GM12872 (cell line): ENCODE results near the gene CKAP4.

Experiments used
- CTCF ChIP-seq: IDR thresholded peaks from 3 replicates; pipeline ENCODE4 v1.5.1; 2011; ENCODE audit warnings: low read depth, mild to moderate bottlenecking, low read length, moderate library complexity; ENCODE audit not compliant: insufficient read depth

CKAP4 gene

GRCh38 chr12:106211973-106212372 lies 35.8 kb downstream of the CKAP4 start:
- TF ChIP-seq CTCF: no peak

DNA sequence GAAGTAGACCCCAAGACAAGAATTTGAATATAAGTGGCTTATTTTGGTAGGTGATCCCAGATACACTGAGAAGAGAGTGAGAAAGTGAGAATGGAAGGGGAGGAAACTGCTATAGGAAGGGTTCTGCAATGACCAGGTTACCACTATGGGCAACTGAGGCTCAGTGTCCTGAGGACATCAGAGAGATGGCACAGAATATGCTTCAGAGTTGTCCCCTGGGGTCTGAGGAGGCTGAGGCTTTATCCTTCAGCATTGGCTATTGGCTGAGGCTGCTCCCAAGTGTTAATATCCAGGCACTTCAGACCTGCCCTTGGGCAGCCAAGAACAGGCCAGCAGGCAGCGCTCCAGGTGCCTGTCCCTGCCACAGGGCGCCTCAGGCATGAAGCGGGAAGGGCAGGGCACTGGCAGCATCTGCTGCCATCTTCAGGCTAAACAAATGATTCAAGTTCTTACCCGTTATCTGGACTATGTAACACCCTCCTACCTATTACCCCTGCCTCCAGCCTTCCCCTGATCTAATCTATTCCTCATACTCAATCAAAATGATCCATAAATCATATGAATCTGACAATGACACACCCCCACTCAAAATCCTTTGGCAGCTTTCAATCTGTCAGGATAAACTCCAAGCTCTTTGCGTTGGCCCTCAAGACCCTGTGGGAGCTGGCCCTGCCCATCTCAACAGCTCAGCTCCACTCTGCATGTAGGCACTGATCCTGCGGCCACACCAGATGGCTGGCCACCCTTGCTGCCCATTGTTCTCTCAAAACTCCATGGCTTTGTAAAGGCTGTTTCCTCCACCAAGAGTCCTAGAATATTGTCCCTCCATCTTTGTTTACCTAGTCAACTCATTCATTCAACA lies 42.4 kb downstream of the CKAP4 start:
- TF ChIP-seq CTCF: no peak

GRCh38 chr12:106204312-106204711 lies 43.5 kb downstream of the CKAP4 start:
- TF ChIP-seq CTCF: no peak

DNA sequence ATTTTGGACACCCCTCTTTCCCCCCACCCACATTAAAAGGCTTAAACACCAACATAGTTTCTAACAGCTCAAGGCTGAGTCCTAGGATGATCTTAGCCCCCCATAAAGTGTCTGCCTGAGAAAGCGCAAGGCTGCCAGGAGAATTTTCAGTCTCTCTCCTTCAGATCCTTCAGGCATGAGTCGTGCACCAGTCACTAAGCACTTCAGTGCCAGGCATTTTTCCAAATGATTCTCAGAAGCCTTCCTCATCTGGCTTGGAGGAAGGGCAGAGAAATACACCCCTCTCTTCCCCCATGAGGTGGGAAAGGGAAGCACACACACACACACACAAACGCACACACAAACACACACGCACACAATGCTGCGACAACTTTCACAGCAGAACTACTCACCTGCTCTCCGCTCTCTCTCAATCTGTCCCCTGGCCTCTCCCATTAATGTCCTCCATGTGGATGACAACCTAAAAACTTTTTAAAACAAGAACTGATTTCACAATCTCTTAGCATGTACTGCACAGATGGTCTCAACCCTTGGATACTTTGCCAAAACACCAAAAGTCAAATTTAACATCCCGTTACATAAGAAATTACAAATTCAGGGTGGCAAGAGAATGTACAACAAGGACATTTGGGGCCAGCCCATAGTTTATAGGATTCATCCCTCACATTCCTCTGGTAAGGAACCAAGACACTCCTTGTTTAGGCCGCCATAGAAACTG lies 49.8 kb downstream of the CKAP4 start:
- TF ChIP-seq CTCF: no peak

DNA sequence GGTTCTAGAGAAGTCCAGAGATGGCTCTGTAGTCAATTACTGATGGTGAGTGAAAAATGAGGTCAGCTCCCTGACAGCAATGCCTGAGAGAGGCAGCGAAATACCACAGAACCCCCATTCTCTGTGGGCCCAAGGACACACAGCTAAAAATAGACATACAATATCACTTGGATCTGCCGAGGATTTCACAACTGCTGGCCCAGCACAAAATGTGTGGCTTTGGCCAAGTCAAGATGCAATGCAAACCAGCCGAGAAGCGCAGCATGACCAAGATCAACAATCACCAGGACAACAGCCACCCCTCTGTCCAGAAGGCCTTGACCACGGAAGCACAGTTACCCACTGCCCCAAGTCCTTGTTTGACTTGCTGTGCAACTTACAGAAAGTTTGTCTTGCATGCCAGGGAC lies 52.2 kb downstream of the CKAP4 start:
- TF ChIP-seq CTCF: no peak

GRCh38 chr12:106194351-106194750 lies 53.5 kb downstream of the CKAP4 start:
- TF ChIP-seq CTCF: no peak

GRCh38 chr12:106193394-106194215 lies 54.2 kb downstream of the CKAP4 start:
- TF ChIP-seq CTCF: no peak
